Muscle layer of colon (tissue), 2 donors: ENCODE results near the gene G2E3.
"Not testable (repeated sequence)": the region's sequence is repeated elsewhere in the genome, so short reads cannot be mapped to it uniquely, and the experiment has no call there.

Experiments used
- H3K27ac ChIP-seq: one replicate; pipeline ENCODE4 v1.7.0; 2013; ENCODE audit warnings: low read depth, mild to moderate bottlenecking, low read length, moderate library complexity
- H3K27me3 ChIP-seq, 2 donors: one replicate each; pipeline ENCODE4 v1.7.0; 2013; ENCODE audit warnings: low read length in 2 of 2, mild to moderate bottlenecking in 2 of 2; ENCODE audit not compliant: insufficient read depth in 2 of 2, control insufficient read depth in 1 of 2
- H3K36me3 ChIP-seq: one replicate; pipeline ENCODE4 v1.7.0; 2013; ENCODE audit warnings: mild to moderate bottlenecking, low read length; ENCODE audit not compliant: insufficient read depth
- H3K4me1 ChIP-seq: one replicate; pipeline ENCODE4 v1.7.0; 2013; ENCODE audit warnings: mild to moderate bottlenecking, low read length; ENCODE audit not compliant: insufficient read depth
- H3K4me3 ChIP-seq, 2 donors: one replicate each; pipeline ENCODE4 v1.7.0; 2013; ENCODE audit warnings: low read length in 2 of 2, low read depth in 1 of 2, mild to moderate bottlenecking in 1 of 2, moderate library complexity in 1 of 2
- H3K9ac ChIP-seq: one replicate; pipeline ENCODE4 v1.7.0; 2013; ENCODE audit warnings: low read length
- H3K9me3 ChIP-seq: one replicate; pipeline ENCODE4 v1.7.0; 2013; ENCODE audit warnings: mild to moderate bottlenecking, low read length
- donor health status: abdominal sarcoma.
- donor health status: Adenocarcinoma of cecum.

The G2E3 gene

DNA sequence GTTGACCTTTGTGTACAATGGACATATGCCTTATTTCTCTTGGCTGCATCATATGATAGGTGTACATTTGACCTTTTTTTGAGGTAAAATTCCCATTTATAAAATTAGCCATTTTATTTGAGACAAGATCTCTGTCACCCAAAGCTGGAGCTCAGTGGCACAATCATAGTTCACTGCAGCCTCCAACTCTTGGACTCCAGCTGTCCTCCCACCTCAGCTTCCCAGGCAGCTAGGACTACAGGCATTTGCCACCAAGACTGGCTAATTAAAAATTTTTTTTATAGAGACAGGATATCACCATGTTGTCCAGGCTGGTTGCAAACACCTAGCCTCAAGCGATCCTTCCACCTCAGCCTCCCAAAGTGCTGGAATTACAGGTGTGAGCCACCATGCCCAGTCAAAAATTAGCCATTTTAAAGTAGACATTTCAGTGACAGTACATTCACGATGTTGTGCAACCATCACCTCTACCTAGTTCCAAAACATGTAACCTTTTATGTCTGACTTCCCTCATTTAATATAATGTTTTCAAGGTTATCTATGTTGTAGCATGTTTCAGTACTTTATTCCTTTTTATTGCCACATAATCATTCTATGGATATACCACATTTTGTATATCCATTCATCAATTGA is 5.4 kb downstream of the G2E3 start:
- no peaks in the 10 kb centered on the region for H3K27me3 ChIP-seq
- H3K9me3 ChIP-seq: no peaks in the 10 kb centered on the region
- no peak overlapping the region for H3K9ac ChIP-seq
- H3K4me3 ChIP-seq: no peak overlapping the region
- H3K36me3 ChIP-seq: no peaks in the 10 kb centered on the region
- peaks cover 7% of the 10 kb centered on the region for H3K4me1 ChIP-seq
- H3K27ac ChIP-seq: no peak overlapping the region

DNA sequence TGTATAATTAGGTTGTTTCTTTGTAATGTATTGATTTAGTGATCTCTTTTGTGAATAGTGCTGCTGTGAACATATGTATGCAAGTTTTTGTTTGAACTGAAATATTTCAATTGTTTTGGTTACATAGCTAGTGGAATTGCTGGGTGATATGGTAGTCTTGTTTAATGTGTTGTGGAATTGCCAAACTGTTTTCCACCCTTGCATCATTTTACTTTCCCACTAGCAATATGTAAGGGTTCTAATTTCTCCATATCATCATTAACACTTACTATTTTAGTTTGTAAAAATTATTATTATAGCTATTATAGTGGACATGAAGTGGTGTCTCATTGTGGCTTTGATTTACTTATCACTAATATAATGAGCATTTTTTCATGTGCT is 5.9 kb downstream of the G2E3 start:
- Histone ChIP-seq H3K9ac (no peak overlapping the region), H3K9me3 (no peaks in the 10 kb centered on the region), H3K27me3 (no peaks in the 10 kb centered on the region), H3K36me3 (no peaks in the 10 kb centered on the region), H3K27ac (no peak overlapping the region), H3K4me1 (peaks cover 10% of the 10 kb centered on the region), H3K4me3 (no peak overlapping the region)

DNA sequence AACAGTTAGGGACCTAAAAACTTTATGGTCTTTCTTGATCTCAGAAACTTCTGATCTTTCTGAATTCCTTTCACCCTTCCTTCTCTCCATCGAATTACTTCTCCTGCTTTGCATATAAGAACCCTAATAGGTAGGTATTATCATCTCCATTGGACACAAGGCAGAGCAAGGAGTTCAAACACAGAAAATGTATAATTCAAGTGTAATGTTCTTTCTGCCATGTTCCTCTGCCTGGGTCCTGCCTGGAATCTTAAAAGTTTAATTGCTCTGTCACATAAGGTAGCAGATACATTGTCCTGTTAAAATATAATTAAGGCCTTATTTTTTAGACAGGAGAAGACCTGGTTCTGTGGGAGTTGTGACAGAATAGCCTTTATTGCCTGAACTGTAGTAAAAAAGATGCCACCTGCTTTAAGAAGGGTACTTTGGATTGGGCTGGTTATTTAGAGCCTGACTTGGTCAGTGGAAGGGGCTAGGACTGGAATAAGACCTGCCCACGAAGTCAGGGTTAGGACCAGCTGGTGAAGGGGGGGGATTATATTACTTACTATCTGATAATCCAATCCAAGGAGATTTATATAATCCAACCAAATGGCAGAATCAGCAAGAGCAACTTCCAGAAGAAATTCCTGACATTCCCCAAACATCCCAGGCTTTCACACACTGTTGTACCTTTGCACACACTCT is 10.4 kb downstream of the G2E3 start:
- Histone ChIP-seq H3K4me1 (peaks cover 12% of the 10 kb centered on the region), H3K27me3 (no peaks in the 10 kb centered on the region), H3K36me3 (no peaks in the 10 kb centered on the region), H3K4me3 (no peak overlapping the region), H3K27ac (no peak overlapping the region), H3K9ac (no peak overlapping the region), H3K9me3 (no peaks in the 10 kb centered on the region)

DNA sequence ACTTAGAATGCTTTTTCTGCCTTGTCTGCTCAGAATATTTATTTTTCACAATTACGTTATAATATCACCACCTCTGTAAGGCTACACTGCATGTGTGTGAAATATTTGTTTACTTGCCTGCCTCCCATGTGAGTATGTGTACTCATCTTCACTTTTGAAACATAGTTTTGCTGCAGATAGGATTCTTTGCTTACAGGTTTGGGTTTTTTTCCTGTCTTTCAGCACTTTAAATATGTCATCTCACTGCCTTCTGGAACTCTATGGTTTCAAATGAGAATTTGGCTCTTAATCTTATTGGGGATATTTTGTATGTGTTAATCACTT is 10.9 kb downstream of the G2E3 start:
- H3K36me3 ChIP-seq: no peaks in the 10 kb centered on the region
- no peak overlapping the region for H3K4me3 ChIP-seq
- no peak overlapping the region for H3K27ac ChIP-seq
- H3K27me3 ChIP-seq: no peaks in the 10 kb centered on the region
- no peaks in the 10 kb centered on the region for H3K9me3 ChIP-seq
- H3K4me1 ChIP-seq: peaks cover 12% of the 10 kb centered on the region
- no peak overlapping the region for H3K9ac ChIP-seq

DNA sequence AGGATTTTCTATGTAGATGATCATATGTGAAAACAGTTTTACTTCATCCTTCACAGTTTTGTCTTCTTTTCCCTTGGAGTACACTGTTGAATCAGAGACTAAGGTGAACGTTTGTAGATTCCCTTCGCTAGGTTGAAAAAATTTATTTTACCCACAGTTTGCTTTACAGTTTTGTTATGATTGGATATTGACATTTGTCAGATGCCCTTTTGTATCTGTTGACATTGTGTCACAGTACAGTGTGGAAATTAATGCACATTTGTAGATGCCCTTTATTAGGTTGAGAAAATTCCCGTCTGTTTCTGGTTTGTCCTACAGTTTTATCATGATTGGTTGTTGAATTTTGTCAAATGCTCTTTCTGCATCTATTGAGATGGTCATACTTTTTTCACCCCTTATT is 13.3 kb downstream of the G2E3 start:
- Histone ChIP-seq H3K27ac (no peak overlapping the region), H3K4me1 (peaks cover 12% of the 10 kb centered on the region), H3K9ac (no peak overlapping the region), H3K36me3 (no peaks in the 10 kb centered on the region), H3K9me3 (no peaks in the 10 kb centered on the region), H3K27me3 (no peaks in the 10 kb centered on the region), H3K4me3 (no peak overlapping the region)

DNA sequence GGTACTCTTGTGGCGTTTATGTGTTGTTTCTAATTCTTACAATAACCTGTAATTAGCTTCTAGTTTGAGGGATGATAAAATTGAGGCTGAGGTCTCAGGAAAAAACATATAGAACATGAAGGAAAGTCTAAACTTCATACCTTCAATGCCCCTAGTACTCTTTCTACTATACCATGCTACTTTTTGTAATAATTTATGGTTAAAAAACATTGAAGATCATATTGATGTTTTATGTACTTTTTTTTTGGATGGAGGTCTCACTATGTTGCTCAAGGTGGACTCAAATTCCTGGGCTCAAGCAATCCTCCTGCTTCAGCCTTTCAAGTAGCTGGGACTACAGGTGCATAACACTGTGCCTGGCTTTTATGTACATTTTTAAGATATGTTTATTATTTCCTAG is 13.8 kb downstream of the G2E3 start:
- H3K4me1 ChIP-seq: peaks cover 12% of the 10 kb centered on the region
- no peaks in the 10 kb centered on the region for H3K36me3 ChIP-seq
- H3K9ac ChIP-seq: no peak overlapping the region
- H3K9me3 ChIP-seq: no peaks in the 10 kb centered on the region
- H3K27ac ChIP-seq: no peak overlapping the region
- H3K4me3 ChIP-seq: no peak overlapping the region
- no peaks in the 10 kb centered on the region for H3K27me3 ChIP-seq

DNA sequence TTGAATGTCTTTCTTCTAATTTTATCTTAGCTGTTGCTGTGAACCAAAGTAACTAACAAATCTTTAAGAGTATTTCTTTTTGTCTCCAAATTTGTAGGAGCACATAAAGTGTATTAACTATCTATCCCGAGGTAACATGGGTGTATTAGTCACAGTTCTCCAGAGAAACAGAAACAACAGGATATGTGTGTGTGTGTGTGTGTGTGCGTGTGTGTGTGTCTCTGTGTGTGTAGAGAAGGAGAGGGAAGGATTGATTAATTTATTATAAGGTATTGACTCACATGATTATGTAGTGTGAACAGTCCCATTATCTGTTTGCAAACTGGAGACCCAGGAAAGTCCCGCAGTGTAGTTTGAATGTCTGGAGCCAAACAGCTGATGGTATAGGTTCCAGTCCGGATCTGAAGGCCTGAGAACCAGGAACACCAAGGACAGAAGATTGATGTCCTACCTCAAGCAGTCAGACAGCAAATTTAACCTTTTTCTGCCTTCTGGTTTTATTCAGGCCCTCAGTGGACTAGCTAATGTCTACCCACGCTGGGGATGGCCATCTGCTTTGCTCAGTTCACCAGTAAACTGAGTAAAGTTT is 14.4 kb downstream of the G2E3 start:
- Histone ChIP-seq H3K4me3 (no peak overlapping the region), H3K36me3 (no peaks in the 10 kb centered on the region), H3K9ac (no peak overlapping the region), H3K27ac (no peak overlapping the region), H3K4me1 (peaks cover 12% of the 10 kb centered on the region), H3K9me3 (no peaks in the 10 kb centered on the region), H3K27me3 (no peaks in the 10 kb centered on the region)

DNA sequence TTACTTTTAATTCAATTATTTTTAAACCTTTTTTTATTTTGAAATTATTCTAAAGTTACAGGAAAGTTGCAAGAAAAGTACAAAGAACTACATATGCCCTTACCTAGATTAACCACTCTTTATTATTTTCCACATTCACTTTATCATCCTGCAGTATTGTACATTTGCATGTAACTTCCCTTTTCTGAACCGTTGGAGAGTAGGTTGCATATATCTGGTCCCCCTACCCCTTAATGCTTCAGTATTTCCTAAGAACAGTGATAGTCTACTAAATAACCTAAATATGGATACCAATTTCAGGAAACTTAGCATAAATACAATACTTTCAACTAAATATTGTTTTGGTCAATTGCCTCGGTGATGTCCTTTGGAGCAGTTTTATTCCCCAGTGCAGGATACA is 15.0 kb downstream of the G2E3 start:
- H3K27ac ChIP-seq: no peak overlapping the region
- no peaks in the 10 kb centered on the region for H3K9me3 ChIP-seq
- no peaks in the 10 kb centered on the region for H3K27me3 ChIP-seq
- no peaks in the 10 kb centered on the region for H3K36me3 ChIP-seq
- peaks cover 12% of the 10 kb centered on the region for H3K4me1 ChIP-seq
- H3K4me3 ChIP-seq: no peak overlapping the region
- no peak overlapping the region for H3K9ac ChIP-seq

DNA sequence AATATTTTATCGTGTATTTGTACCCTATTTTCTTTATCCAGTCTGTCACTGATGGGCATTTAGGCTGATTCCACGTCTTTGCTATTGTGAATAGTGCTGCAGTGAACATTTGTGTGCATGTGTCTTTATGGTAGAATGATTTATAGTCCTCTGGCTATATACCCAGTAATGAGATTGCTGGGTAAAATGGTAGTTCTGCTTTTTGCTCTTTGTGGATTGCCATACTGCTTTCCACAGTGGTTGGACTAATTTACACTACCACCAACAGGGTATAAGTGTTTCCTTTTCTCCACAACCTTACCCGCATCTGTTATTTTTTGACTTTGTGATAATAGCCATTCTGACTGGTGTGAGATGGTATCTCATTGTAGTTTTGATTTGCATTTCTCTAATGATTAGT is 15.8 kb downstream of the G2E3 start:
- not testable (repeated sequence) for H3K36me3 ChIP-seq, H3K4me3 ChIP-seq, H3K27ac ChIP-seq, H3K9ac ChIP-seq, H3K27me3 ChIP-seq, H3K9me3 ChIP-seq
- H3K4me1 ChIP-seq: peaks cover 11% of the 10 kb centered on the region

DNA sequence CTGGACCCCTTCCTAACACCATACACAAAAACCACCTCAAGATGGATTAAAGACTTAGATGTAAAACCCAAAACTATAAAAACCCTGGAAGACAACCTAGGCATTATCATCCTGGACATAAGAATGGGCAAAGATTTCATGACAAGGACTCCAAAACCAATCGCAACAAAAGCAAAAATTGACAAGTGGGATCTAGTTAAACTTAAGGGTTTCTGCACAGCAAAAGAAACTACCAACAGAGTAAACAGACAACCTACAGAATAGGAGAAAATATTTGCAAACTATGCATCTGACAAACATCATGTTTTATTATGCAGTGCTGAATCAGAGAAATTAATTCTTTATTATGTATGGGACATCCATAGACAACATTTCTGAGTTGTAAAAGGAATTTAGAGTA is 17.4 kb downstream of the G2E3 start:
- not testable (repeated sequence) for H3K4me3 ChIP-seq, H3K36me3 ChIP-seq, H3K27me3 ChIP-seq, H3K27ac ChIP-seq, H3K9me3 ChIP-seq, H3K4me1 ChIP-seq, H3K9ac ChIP-seq

DNA sequence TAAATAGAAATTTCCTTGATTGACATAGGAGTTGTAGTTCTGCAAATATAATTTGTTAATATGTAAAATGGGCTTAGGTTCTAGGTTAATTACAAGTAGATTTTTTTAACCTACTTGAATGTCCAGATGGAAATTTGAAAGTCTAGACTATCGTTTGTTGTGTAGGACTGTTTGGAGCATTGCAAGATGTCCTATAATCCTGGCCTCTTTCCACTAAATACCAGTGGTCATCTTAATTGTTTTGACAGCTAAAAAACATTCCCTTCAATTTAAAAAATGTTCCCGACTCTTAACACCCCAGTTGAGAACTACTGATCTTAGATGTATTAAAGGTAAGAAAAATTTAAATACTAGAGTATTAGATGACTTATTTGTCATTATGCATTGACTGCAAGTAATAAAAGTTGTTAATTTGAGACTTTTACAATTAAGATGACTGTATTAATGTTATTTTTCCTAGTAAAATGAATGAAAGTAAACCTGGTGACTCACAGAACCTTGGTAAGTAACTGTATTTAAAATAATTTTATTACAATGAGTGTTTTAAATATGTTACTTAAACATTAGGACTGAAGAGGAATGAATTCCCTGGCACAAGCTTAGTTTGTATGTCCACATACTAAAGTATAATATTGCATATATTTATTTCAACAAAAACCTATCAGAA is 21.8 kb downstream of the G2E3 start:
- Histone ChIP-seq H3K27me3 (no peaks in the 10 kb centered on the region), H3K27ac (no peak overlapping the region), H3K36me3 (no peaks in the 10 kb centered on the region), H3K9ac (no peak overlapping the region), H3K9me3 (no peaks in the 10 kb centered on the region), H3K4me1 (no peaks in the 10 kb centered on the region), H3K4me3 (no peak overlapping the region)

DNA sequence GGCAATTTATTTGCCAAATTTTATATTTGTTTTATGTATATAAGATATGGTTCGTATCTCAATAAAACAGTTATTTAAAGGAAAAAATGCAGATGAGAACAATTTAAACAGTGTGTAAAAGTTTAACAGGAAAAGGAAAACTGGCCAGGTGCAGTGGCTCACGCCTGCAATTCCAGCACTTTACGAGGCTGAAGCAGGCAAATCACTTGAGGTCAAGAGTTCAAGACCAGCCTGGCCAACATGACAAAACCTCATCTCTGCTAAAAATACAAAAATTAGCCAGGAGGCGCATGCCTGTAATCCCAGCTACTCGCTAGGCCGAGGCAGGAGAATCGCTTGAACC is 22.3 kb downstream of the G2E3 start:
- H3K27ac ChIP-seq: no peak overlapping the region
- no peak overlapping the region for H3K9ac ChIP-seq
- H3K36me3 ChIP-seq: no peaks in the 10 kb centered on the region

More for the DNA sequence above, 22.3 kb downstream of the G2E3 start:
- Histone ChIP-seq H3K4me3 (no peak overlapping the region), H3K9me3 (no peaks in the 10 kb centered on the region), H3K4me1 (no peaks in the 10 kb centered on the region), H3K27me3 (no peaks in the 10 kb centered on the region)
